HG03460 (cell line): ENCODE measurements around the gene MYO3B.

Experiments
- ATAC-seq: cut with Tn5 transposase; IDR thresholded peaks from one replicate; pipeline ENCODE4 v1.9.1; 2021; ENCODE audit not compliant: unreplicated experiment

Gene MYO3B

DNA sequence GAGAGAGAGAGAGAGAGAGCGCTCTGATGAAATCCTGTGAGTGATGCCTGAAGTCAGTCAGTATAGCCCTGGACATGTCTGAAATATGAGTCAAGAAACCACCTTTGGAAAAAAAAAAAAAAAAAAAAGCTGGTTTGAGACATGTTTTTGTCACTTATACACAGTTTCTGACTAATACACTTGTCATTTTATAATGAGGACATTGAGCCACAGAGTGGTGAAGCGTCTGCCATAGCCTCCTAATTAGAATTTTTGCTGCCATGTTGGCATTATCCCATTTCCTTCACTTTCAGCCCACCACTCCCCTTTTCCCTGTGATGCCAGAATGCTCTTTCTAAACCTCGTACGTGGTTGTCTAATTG lies 15.7 kb upstream of the MYO3B start:
- no peak for ATAC-seq

DNA sequence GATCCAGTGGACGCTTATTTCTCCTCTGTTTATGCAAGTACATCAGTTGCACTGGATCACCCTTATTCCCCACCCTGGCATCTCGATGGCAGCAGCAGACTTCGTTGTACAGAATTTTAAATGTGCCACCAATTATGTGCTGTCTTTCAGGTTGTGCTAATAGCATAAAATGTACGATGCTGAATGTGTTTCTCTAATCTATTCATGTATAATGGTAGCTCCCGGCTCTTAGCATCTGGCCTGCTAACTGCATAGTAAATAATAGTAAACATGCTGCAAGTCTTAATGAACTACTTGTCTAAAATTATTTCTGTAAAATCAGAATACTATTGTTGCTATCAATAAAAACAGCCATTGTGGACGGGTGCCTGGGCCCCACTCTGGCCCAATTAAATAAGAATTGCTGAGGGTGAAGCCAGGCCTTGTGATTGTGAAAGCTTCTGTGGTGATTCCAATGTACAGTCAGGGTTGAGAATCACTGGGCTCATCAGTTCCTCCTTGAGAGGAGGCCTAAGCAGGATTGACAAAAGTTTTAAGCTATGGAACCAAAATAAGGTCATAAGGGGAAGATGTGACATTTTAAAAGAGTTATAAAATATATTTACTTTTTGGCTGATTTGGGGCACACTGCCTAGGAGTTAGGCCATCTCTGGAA lies 14.4 kb upstream of the MYO3B start:
- ATAC-seq: no peak

DNA sequence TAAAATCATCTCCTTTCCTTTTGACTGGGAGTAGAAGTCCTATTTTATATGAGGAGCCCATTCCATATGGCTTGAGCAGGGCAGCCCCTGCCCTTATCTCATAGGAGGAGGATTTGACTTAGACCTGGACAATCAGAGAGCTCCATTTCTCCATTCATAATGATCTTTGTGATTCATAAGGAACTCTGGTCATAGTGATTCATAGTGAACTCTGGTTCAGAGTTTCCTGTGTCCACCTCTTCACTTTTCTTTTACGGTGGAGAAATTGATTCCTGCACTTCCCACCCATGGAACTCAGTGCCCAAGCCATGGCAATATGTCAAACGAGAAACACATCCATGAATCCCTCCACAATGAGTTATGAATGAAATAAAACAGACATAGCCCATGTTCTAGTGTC lies 12.8 kb upstream of the MYO3B start:
- no peak for ATAC-seq

DNA sequence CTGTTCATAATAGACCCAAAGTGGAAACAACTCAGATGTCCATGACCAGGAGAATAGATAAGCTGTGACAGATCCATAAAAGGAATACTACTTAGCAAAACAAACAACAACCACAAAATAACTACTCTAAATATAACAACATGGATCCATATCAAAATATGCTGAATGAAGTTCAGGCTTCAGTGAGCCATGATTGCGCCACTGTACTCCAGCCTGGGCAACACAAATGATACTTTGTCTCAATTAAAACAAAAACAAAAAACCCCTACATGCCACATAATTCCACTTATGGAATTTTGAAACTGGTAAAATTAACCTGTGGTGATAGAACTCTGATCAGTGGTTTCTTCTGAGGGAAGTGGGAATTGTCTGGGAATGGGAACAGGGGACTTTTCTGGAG lies 11.2 kb upstream of the MYO3B start:
- no peak for ATAC-seq

DNA sequence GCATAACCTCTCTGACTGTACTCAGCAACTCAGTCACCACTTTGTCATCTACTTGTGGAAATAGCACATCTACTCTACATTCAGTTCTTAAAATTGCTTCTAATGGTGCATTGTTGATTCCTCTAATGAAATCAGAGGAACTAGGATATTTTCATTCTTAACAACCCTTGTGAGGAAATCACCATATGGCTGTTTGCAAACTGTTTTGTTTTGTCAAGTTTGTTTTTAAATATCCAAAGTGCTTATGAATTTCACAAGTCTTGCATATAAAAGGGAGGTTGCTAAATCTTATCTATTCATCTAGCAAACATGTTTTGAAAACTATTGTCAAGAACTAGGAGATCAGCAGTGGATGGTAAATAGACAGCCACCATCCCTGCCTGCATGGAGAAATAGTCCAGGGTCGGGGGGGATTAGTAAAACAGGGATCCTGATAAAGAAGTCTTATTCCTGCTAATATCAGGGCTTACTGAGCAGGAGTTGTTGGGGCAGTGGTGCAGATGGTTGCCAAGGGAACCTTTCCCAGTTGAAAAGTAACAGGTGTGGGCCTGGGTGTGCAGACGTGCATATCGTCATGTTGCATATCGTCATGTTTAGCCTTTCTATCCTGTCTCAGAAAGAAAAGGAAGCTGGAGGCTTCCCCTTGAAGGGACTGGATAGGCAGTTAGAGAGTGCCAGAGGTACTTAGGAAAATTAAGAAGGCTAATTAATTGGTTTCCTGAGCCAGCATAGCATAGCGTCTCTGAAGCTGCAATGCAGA lies 7.5 kb upstream of the MYO3B start:
- no peak for ATAC-seq

DNA sequence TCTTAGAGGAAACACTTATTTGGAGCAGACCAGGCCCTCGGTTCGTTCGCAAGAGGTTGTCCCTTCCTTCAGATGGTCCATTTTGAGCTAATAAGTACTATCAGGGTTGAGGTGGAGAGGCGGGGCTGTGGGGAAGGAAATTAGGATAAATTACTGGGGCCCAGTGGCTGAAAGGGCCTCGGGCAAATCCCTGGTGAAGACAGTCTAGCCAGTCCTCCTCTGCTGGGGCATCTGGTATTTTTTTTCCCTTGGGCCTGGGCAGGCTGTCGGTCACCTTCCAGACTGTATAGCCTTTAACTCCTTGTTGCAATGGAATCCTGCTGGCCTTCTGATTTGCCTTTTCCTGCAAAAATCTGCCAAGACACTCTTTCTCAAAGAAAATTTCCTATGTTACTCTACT lies 1.7 kb upstream of the MYO3B start:
- ATAC-seq: no peak

DNA sequence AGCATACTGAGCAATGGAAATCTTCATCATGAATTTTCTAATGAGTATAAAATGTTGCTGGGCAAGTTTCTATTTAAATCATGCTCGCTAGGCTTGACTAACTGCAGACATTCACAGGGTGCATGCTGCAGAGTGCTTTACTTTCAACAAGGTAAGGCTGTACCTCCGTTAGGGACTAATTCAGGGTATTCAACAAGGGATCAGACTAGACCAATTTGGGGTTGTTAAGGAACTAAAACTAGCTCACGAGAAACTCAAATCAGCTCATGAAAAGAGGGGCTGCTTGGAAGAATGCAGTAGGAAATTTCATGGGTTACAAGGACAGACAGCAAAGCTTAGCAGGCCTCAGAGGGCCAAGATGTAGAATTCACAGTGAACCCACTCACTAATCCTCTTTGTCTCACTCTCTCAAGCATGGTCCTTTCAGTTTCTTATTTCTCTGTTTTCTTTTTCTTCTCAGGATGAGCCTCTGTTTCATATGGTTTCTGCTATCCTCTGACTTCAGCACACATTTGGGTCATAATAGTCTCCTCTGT lies 2.2 kb downstream of the MYO3B start:
- peak; percentile 71 for ATAC-seq

DNA sequence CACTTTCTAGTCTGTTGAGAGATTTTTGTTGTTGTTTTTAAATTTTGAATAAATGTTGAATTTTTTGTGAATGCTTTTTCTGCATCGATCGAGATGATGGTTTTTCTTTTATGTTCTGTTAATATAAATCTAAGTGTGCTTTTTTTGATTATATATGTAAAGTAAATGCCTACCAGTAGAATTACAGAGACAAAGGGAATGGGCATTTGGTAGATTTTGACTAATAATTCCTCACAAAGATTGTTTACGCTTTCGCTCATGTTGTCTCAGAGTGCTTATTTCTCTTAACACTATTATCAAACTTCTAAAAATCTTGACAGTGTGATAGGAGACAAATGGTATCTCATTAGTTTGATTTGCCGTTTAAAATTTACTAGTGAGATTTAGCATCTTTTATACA lies 3.7 kb downstream of the MYO3B start:
- ATAC-seq: no peak

DNA sequence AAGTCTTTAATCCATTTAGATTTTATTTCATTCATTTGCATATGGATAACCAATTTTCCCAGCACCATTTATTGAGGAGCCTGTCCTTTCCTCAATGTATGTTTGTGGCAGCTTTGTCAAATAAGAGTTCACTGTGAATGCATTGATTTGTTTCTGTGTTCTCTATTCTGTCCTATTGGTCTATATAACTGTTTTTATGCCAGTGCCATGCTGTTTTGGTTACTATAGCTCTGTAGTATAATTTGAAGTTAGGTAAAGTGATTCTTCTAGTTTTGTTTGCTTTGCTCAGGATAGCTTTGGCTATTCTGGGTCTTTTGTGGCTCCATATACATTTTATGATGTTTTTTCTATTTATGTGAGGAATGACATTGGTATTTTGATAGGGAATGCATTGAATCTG lies 7.4 kb downstream of the MYO3B start:
- ATAC-seq: no peak

DNA sequence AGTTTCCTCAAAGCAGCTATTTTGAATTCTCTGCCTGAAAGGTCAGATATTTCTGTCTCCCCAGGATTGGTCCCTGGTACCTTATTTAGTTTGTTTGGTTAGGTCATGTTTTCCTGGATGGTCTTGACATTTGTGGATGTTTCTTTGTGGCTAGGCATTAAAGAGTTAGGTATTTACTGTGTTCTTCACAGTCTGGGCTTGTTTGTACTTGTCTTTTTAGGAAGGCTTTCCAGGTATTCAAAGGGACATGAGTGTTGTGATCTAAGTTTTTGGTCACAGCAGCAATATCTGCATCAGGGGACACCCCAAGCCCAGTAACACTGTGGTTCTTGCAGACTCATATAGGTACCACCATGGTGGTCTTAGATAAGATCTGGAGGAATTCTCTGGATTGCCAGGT lies 11.8 kb downstream of the MYO3B start:
- ATAC-seq: no peak

DNA sequence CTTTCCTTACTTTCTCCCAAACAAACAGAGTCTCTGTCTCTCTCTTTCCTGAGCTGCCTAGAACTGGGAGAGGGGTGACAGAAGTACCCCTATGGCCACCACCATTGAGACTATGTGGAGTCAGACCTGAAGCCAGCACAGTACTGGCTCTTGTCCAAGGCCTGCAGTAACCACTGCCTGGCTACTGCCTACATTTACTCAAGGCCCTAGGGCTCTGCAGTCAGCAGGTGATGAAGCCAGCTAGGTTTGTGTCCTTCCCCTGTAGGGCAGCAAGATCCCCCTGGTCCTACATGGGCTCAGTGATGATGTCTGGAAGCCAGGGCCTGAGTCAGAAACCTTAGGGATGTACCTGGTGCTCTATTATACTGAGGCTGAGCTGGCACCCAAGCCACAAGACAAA lies 12.2 kb downstream of the MYO3B start:
- no peak for ATAC-seq

DNA sequence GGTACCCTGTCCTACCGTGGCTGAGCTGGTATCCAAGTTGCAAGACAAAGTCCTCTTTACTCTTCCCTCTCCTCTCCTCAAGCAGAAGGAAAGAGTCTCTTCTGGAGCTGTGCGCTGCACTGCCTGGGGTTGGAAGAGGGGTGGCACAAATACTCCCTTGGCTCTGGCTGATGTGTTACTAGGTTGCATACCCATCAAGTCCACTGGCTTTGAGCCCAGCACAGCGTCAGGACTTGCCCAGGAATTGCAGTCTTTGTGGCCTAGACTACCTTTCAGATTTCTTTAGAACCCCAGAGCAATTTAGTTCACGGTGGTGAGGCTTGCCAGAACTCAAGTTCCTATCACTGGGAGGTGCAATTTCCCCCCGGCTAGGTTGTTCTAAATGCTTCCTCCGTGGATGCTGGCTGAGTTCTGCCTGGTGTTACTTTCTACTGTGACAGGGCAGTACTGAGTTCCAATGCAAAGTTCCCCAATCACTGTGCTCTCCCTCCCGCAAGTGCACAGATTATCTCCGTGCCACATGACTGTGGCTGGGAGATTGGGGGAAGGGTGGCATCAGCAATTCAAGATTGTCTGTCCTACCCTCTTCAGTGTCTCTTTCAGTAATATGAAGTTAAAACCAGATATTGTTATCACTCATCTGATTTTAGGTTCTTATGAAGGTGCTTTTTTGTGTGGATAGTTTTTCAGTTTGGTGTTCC lies 13.4 kb downstream of the MYO3B start:
- ATAC-seq: no peak

DNA sequence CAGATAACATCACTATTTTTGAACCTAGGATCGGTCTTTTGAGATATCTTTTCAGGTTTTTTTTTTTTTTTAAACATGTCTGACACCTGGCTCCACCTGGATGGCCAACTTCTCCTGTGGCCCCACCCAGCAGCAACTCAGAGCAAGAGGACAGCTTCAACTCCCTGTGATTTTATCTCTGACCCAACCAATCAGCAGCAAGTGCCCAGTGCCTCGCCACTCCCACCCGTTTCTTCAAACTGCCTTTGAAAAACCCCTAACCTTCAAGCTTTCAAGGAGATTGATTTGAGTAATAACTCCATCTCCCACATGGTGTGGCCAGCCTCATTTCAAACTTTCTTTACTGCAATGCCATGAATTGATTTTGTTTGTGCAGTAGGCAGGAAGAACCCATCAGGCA lies 19.0 kb downstream of the MYO3B start:
- ATAC-seq: no peak

DNA sequence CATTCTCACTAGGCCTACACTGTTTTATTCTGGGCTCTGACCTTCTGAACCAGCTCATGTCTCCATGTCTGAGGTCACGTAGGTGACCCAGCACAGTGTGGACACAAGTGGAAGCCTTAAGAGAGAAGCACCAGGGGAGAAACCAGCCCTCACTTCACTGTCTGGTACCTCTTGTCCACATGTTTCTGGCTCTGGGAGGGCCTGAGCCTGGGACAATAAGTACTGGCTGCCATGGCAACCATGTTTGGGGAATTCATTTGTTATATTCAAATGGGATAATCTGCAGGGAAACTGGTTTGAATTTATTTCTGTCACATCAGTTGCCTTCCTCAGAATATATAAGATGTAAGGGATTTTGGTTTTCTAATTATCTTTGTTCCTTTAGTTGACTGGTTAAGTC lies 23.3 kb downstream of the MYO3B start:
- ATAC-seq: no peak

DNA sequence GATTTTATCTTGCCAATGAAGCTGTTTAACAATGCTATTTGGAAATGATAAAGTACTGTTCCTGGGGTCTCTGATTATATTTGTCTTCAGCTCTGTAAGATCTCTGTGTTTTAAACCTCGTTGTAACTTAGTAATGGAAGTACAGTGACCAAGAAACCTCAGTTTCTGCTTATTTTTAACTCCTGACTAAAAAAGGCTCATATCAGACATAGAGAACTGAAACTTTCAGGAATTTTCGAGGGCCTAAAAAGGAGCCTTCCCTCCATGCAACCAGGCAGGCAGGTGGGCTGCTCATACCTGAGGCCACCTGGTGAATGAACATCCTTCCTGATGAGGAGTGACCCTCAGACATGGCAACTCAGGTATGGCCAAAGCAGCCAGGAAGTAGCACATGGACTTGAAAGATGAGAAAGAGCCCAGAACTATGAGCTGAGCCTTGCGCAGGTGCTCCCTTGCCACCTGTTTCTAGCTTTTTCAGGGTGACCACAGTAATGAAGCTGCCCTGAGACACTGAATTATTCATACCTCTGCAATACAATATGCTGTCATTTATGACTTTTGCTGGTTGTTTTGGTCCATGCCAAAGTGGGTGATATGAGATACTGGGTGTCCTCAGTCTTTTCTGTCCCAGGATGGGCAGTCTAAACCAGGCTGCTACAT lies 23.9 kb downstream of the MYO3B start:
- ATAC-seq: no peak

DNA sequence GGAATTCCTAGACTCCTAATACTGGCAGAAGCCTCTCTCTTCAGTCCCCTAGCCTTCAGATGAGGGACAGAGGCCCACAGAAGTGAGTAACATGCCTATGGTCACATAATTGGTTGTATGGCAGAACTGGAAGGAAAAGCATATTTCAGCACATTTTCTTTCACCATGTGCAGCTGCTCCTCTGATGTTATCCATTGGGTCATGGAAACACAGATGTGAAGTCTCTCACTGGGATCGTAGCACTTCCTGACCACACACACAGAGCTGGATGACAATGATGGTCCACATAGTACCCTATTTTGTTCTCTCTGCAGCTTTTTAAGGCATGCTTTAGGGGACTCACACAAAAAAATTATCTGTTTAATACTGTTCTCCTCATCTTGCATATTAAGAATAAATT lies 24.5 kb downstream of the MYO3B start:
- ATAC-seq: no peak

DNA sequence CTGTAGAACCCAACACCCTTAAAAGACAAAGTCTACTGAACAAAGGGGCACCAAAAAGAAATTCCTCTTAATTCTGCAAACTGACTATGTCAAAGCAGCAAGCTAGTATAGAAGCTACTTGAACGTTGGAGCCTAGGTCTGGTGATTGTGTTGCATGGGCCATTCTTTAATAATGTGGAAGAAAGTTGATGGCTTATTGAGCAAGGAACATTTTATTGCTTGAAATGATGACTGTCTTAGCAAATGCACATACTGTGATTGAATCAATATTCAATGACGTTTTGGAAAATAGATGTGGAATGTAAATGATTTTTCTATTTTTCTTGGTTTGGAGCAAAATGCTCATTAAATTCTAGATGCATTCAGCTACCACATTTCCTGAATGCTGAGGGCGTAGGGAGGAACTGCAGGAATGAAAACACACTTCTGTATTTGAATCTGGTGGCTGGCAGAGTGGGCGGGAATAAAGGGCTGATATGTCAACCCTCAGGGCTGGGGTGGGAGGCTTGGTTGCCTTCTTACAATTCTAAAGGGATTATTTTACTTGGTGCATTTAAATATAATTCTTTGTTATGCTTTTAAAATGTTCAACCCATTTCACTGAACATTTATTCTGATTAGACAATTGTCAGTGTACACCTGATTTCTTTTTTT lies 26.5 kb downstream of the MYO3B start:
- no peak for ATAC-seq

DNA sequence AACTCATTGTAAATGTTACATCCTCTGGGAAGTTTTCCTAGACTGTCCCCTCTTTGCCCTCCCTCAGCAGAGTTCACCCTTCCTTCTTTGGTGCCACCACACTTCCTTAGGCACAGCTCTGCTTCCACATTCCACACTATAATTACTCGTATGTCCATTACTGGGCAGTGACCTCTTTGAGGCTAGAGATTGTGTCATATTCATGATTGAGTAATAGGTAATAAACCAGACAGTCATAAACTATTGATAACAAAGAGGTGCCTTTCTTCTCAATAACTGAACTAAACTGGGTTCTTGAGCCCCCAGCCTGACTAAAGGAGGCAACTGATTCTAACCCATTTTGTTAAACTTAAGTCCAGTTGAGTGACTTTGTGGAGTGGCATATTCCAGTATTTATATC lies 28.3 kb downstream of the MYO3B start:
- ATAC-seq: no peak

DNA sequence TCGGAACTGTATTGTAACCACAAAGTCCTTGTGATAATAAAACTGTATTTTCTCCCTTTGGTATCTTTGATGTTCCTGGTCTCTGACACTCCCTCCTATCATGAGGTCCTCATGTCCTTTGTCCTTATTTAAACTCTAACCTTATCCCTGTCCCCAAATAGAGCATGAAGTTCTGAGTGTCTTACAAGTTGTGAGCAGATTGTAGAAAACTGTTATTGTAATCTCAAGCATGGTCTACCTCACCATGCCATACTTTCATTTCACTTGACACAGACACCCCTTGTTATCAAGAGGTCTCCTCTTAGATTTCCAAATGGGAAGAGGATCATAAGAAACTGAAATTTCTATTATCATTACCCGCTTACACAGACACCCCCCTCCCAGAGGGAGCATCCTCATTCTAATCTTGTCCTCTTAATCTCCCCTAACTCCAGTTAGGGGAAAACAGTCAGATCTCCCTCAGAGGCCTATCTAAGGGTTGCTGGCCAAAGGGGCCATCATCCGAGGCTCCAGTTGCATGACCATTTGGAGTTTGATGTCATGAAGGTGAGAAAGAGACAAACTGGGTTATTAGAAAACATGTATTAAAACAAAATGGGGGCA lies 29.0 kb downstream of the MYO3B start:
- ATAC-seq: no peak

DNA sequence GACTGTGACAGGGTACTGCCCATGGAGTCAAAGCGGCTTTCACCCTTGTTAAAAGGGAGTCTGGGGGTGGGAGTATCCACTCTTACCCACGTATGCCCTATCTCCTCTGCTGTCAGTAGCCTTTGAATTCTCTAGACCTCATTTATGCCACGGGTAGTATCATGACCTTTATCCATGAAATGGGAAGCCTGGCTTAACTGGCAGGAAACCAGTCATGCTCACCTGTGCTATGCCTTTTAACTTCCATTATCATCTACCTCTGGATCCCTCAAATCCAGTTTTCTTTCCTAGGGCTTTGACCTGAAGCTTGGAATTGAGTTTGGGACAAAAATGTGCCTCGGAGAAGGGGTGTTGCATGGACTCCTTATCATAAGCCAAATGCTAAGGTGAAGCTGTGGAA lies 30.0 kb downstream of the MYO3B start:
- ATAC-seq: no peak

DNA sequence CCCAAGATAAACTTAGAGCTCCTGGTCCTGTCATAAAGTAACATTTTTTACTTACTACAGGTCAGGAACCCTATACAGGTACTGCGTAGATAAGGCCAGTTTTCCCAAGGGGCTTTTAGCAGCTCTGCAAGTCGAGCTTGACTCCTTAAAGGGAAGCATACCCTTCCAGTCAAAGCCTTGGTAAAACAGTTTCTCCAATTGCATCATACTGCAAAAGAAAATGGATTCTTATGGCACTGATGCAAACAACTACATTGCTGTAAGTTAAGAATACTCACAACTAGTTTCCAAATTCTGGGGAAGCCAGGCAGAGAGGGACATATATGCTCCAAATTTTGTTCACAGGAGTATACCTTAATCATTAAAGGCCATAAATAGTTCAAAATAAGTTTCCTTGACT lies 31.0 kb downstream of the MYO3B start:
- ATAC-seq: no peak
